Activated naive CD4-positive, alpha-beta T cell (primary cell): ENCODE data around the gene SCO2.
A peak's percentile ranks its signal among the peaks of the same experiment; 100 is the strongest.

Experiments
- DNase-seq, 4 experiments: peaks; one replicate each; lab custom pipeline; 2025; lab: John Stamatoyannopoulos, UW

The SCO2 gene

GRCh38 chr22:50525104-50525857, at the start of gene SCO2:
Gene SCO2, minus strand, starts transcription at chr22:50525598. Its CDS starts 1,187 bp downstream, at chr22:50524411.
- DNase-seq: peak; percentile 94 to 98 (median 96)

- no peak for DNase-seq
These were observed 49.0 kb upstream of the SCO2 start for GRCh38 chr22:50574383-50574755.

- no peak for DNase-seq
These were observed 48.3 kb upstream of the SCO2 start for GRCh38 chr22:50573491-50574382.

- no peak for DNase-seq
These were observed 47.6 kb upstream of the SCO2 start for GRCh38 chr22:50572965-50573364.

DNA sequence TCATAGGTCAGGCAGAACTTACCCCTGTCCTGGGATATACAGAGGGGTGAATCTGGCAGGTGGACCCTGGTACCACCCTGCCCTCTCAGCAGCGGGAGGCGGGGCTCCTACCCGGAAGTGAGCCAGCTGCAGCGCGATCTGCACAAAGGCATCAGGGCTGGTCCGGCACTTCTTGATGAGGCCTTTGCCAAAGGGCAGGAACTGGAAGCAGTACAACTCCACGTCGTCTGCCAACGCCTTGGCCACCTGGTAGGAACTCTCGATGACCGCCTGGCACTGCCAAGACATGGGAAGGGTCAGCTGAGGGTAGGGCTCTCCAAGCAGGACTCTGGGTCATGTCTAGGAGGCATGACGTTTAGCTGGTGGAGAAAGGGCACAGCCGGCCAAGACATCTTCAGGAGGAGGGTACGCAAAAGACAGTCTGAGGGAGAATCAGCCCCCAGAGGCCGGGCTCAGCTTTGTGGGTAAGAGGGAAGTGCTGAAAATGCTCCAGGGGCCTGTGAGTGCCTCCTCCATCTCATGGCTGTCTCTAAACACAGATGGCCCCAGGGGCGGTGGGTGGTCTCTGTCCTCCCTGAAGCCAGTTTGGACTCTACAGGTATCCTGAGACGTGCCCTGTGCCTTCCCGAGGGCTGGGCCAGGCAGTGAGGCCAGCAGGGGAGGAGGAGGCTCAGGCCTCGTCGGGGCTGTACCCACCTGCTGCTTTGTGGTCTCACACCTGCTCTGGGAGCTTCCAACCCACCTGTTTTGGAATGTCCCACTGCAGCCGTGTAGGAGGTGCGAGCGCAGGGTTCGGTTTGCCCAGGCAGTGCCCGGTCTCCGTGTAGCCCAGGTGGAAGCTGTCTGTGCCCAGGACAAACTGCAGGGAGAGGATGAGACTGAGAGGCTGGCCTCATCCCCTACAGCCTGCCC, 46.1 kb upstream of the SCO2 start:
- DNase-seq: no peak

- no peak for DNase-seq
These were observed 45.5 kb upstream of the SCO2 start for GRCh38 chr22:50570861-50571260.

GRCh38 chr22:50569896-50570535, 44.6 kb upstream of the SCO2 start:
- DNase-seq: no peak

GRCh38 chr22:50569041-50569459, 43.7 kb upstream of the SCO2 start:
- no peak for DNase-seq

GRCh38 chr22:50568626-50569025, 43.2 kb upstream of the SCO2 start:
- no peak for DNase-seq

- no peak for DNase-seq
These were observed 42.4 kb upstream of the SCO2 start for GRCh38 chr22:50567721-50568252.

- DNase-seq: no peak
These were observed 38.9 kb upstream of the SCO2 start for GRCh38 chr22:50564289-50564688.

GRCh38 chr22:50563413-50564160, 38.2 kb upstream of the SCO2 start:
- no peak for DNase-seq

- DNase-seq: peak; percentile 95 to 96 (median 96)
These were observed 37.4 kb upstream of the SCO2 start, which contains the start of gene SYCE3 for GRCh38 chr22:50562523-50563412. Gene SYCE3, minus strand, starts transcription at chr22:50562919. Its CDS starts 6,514 bp downstream, at chr22:50556405.

DNA sequence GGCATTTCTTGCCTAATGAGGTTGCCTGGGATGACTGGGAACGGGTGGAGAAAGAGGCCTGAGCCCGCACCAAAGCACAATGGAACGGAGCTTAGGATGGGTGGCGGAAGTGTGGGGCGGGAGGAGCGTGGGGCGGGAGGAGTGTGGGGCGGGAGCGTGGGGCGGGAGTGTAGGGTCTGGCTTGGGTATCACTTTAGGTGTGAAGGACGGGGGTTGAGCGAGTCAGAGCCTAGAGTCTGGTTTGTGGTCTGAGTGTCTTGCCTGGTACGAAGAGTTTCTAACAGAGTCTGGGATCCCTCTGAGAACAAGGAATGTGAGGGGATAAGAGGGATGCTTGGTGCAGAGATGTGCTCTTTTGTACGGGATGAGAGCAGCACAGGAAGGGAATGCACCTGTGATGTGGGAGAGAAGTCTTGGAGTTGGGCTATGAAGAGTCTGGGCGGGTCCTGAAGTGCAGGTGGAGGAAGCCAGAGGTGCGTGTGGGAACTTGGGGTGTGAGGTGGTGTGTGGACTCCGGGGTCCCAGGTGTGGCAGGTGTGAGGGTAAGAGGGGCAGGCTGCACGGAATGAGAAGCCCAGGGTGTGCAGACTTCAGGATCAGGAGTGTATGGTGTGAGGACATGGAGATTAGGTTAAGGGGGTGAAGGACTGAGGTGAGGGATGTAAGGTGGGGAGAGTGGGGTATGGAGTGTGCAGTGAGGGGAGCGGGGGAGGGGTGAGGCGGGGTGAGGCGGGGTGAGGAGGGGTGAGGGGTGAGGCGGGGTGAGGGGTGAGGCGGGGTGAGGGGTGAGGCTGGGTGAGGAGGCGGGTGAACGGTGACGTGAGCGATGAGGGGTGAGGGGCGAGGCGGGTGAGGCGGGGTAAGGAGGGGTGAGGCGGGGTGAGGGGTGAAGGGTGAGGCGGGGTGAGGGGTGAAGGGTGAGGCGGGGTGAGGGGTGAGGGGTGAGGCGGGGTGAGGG, 36.3 kb upstream of the SCO2 start:
- DNase-seq: no peak

DNA sequence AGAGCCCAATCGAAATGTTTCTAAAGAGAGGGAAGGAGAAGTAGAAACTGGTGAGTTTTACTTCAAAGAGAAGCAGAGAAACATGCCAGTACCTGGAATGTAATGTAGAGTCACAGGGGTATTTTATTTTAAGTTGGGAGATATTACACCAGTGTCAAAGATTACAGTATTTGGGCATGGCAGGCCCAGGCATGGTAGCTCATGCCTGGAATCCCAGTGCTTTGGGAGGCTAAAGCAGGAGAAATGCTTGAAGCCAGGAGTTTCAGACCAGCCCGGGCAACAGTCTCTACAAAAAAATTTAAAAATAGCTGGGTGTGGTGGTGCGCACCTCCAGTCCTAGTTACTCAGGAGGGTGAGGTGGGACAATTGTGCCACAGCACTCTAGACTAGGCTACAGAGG, 34.6 kb upstream of the SCO2 start:
- DNase-seq: no peak

- no peak for DNase-seq
These were observed 31.3 kb upstream of the SCO2 start for GRCh38 chr22:50556703-50557102.

DNA sequence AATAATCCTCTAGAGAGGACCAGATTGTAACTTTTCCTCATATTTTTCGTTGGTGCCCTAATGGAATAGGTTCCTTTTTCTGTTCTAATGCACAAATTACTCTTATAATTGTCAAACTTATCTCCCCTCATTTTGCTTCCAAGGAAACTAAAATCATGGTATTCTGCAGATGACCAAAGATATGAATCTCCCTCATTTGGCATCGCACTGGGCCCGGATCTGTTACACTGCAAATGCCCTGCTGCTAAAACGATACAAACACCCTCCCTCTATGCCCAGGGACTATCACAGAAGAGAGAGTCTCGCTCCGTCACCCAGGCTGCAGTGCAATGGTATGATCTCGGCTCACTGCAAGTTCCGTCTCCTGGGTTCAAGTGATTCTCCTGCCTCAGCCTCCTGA, 27.9 kb upstream of the SCO2 start:
- DNase-seq: no peak

- DNase-seq: no peak
These were observed 25.9 kb upstream of the SCO2 start for GRCh38 chr22:50551160-50551752.
